Endothelial cell of umbilical vein (primary cell): ENCODE results near the gene AMH. TPM values are rescaled to one million over a fixed set of nuclear protein-coding genes. Genes with fewer than 3 reads are reported as not detected.

Source experiments
- BruUV-seq: library from RNA; stranded (reverse); fragments of 400-500 nt; replicated peaks from 2 replicates; lab custom pipeline; 2021; lab: Mats Ljungman, UMichigan
- CTCF ChIA-PET: fragments of 300-600, 350-600 bp; sonication (Branson Sonifier 250); formaldehyde crosslinking; loops from one replicate; lab custom pipeline; 2021; ENCODE audit warnings: antibody characterized with exemption, inconsistent platforms; lab: Charles Lee
- POLR2A ChIA-PET: fragments of 300-600, 350-600 bp; sonication (Branson Sonifier 250); formaldehyde crosslinking; loops from one replicate; lab custom pipeline; 2021; ENCODE audit warnings: antibody characterized with exemption, inconsistent platforms; lab: Charles Lee
- DNase-seq: peaks from one replicate; pipeline ENCODE4 v3.0.0-alpha.2; 2011; ENCODE audit warnings: low read depth, low spot score
- FAIRE-seq: peaks from 2 replicates; lab custom pipeline; 2011; peaks lifted over from hg19 to GRCh38; lab: Jason Lieb, UNC
- H2AFZ ChIP-seq: 2 replicates; pipeline ENCODE4 v1.6.0; 2012; ENCODE audit warnings: low read depth, low read length, control low read depth, inconsistent platforms
- H3K27ac ChIP-seq: 2 replicates; pipeline ENCODE4 v1.5.1; 2011; ENCODE audit warnings: low read depth, mild to moderate bottlenecking, control low read depth, low read length, moderate library complexity; ENCODE audit not compliant: insufficient read depth
- H3K27me3 ChIP-seq, 2 experiments: 2 replicates each; pipeline versions ENCODE4 v1.6.0 to v1.6.1; 2011; ENCODE audit warnings: low read length in 2 of 2, mixed read lengths in 1 of 2; ENCODE audit not compliant: control insufficient read depth in 2 of 2, insufficient read depth in 2 of 2
- H3K36me3 ChIP-seq, 2 experiments: 2 replicates in 1 of 2; 3 replicates in 1 of 2; pipeline ENCODE4 v1.5.1; 2011; ENCODE audit warnings: low read length in 2 of 2, mild to moderate bottlenecking in 1 of 2, moderate library complexity in 1 of 2; ENCODE audit not compliant: control insufficient read depth in 2 of 2, insufficient read depth in 2 of 2; ENCODE audit errors: extremely low read depth in 1 of 2
- H3K4me1 ChIP-seq: 3 replicates; pipeline ENCODE4 v1.5.1; 2011; ENCODE audit warnings: mild to moderate bottlenecking, low read length; ENCODE audit not compliant: control insufficient read depth, insufficient read depth; ENCODE audit errors: extremely low read depth
- H3K4me2 ChIP-seq: 2 replicates; pipeline ENCODE4 v1.6.1; 2011; ENCODE audit warnings: low read length, control low read depth, mixed read lengths; ENCODE audit not compliant: insufficient read depth
- H3K4me3 ChIP-seq, 3 experiments: fragments of 200-600 bp in 1 of 3; sonication (generic), shearing (Covaris generic) in 1 of 3; replicated peaks in 1 of 3; 2 replicates each; pipeline ENCODE4 v1.5.1; 2011 to 2016; ENCODE audit warnings: control low read depth in 3 of 3, low read length in 3 of 3, mild to moderate bottlenecking in 2 of 3, inconsistent platforms in 1 of 3, low read depth in 1 of 3, moderate library complexity in 1 of 3; ENCODE audit not compliant: insufficient read depth in 1 of 3
- H3K79me2 ChIP-seq: 2 replicates; pipeline ENCODE4 v1.6.0; 2012; ENCODE audit warnings: low read length, inconsistent platforms; ENCODE audit not compliant: control insufficient read depth, insufficient read depth
- H3K9ac ChIP-seq: replicated peaks from 2 replicates; pipeline ENCODE3; 2011; ENCODE audit warnings: low read length, control low read depth; ENCODE audit not compliant: insufficient read depth; ENCODE audit errors: extremely low read depth
- H3K9me1 ChIP-seq: replicated peaks from 3 replicates; pipeline ENCODE4 v1.6.0; 2011; ENCODE audit warnings: mild to moderate bottlenecking, low read length; ENCODE audit not compliant: control insufficient read depth, insufficient read depth; ENCODE audit errors: extremely low read depth
- H3K9me3 ChIP-seq: replicated peaks from 2 replicates; pipeline ENCODE4 v1.5.1; 2012; ENCODE audit warnings: low read length, inconsistent platforms; ENCODE audit not compliant: control insufficient read depth, insufficient read depth
- H4K20me1 ChIP-seq: replicated peaks from 2 replicates; pipeline ENCODE3; 2011; ENCODE audit warnings: mild to moderate bottlenecking, low read length; ENCODE audit not compliant: control insufficient read depth, insufficient read depth; ENCODE audit errors: extremely low read depth
- EZH2 ChIP-seq: IDR thresholded peaks from 2 replicates; pipeline ENCODE4 v1.6.1; 2012; ENCODE audit warnings: borderline replicate concordance, low read depth, mild to moderate bottlenecking, moderate library complexity, low read length, inconsistent platforms; ENCODE audit not compliant: severe bottlenecking
- FOS ChIP-seq: IDR thresholded peaks from 2 replicates; pipeline ENCODE4 v1.6.1; 2011; ENCODE audit warnings: mild to moderate bottlenecking, low read length, moderate library complexity, borderline replicate concordance; ENCODE audit not compliant: insufficient read depth
- GATA2 ChIP-seq: IDR thresholded peaks from 2 replicates; pipeline ENCODE4 v1.7.0; 2011; ENCODE audit warnings: low read depth, mild to moderate bottlenecking, moderate library complexity, mixed read lengths, low read length; ENCODE audit not compliant: insufficient read length, insufficient read depth
- JUN ChIP-seq: IDR thresholded peaks from 2 replicates; pipeline ENCODE4 v1.6.1; 2011; ENCODE audit warnings: borderline replicate concordance, low read depth; ENCODE audit not compliant: insufficient read length, insufficient read depth
- MAX ChIP-seq: IDR thresholded peaks from 2 replicates; pipeline ENCODE4 v1.6.1; 2011; ENCODE audit not compliant: insufficient read depth, insufficient read length
- MYC ChIP-seq: IDR thresholded peaks from one replicate; pipeline ENCODE4 v1.6.1; 2011; ENCODE audit warnings: mild to moderate bottlenecking, low read depth, low read length
- POLR2A ChIP-seq: IDR thresholded peaks from 2 replicates; pipeline ENCODE4 v1.6.1; 2012; ENCODE audit warnings: low read depth, mild to moderate bottlenecking, control low read depth, low read length
- POLR2AphosphoS5 ChIP-seq: IDR thresholded peaks from 2 replicates; pipeline ENCODE4 v1.6.1; 2012; ENCODE audit warnings: low read depth, mild to moderate bottlenecking, control low read depth, low read length, moderate library complexity; ENCODE audit not compliant: insufficient read depth
- dilution Hi-C: fragments of 300-500 bp; cut with MboI; formaldehyde crosslinking; loops from one replicate; pipeline ENCODE4 v1.15.0; 2019; ENCODE audit warnings: low sequenced_read_pairs; ENCODE audit not compliant: extremely low pct_ligation_motif_present
- intact Hi-C: fragments of 100-400 bp; cut with micrococcal nuclease; formaldehyde crosslinking; loops from one replicate; pipeline ENCODE4 v1.10.0; 2022
- polyA plus RNA-seq, 4 experiments: library from polyadenylated mRNA; depleted of rRNA in 3 of 4; stranded (reverse) in 3 of 4; unstranded in 1 of 4; fragments of >200 nt; gene quantifications; 2 replicates each; pipeline versions ENCODE4 v1.2.1 to v1.2.3, GENCODE V29; 2011 to 2012; ENCODE audit warnings: missing spikeins in 1 of 4
- total RNA-seq: library from RNA; stranded (reverse); gene quantifications from 2 replicates; pipeline ENCODE4 v1.2.3, GENCODE V29; 2021
- TF ChIP-seq, protein P1 (sequence below), 2 donors: IDR thresholded peaks; 1 replicate in 1 of 2; 2 replicates in 1 of 2; pipeline ENCODE4 v1.5.1; 2011; ENCODE audit warnings: low read length in 2 of 2, mild to moderate bottlenecking in 2 of 2, moderate library complexity in 2 of 2, control low read depth in 1 of 2, inconsistent platforms in 1 of 2, low read depth in 1 of 2; ENCODE audit not compliant: insufficient read depth in 1 of 2; ENCODE audit errors: extremely low read depth in 1 of 2

AMH gene
- total and polyA plus RNA-seq, 2 donors (not counting 3 experiments of a cell fraction or from before 2014, with no cell fraction given): 3.3 to 9.6 TPM

DNA sequence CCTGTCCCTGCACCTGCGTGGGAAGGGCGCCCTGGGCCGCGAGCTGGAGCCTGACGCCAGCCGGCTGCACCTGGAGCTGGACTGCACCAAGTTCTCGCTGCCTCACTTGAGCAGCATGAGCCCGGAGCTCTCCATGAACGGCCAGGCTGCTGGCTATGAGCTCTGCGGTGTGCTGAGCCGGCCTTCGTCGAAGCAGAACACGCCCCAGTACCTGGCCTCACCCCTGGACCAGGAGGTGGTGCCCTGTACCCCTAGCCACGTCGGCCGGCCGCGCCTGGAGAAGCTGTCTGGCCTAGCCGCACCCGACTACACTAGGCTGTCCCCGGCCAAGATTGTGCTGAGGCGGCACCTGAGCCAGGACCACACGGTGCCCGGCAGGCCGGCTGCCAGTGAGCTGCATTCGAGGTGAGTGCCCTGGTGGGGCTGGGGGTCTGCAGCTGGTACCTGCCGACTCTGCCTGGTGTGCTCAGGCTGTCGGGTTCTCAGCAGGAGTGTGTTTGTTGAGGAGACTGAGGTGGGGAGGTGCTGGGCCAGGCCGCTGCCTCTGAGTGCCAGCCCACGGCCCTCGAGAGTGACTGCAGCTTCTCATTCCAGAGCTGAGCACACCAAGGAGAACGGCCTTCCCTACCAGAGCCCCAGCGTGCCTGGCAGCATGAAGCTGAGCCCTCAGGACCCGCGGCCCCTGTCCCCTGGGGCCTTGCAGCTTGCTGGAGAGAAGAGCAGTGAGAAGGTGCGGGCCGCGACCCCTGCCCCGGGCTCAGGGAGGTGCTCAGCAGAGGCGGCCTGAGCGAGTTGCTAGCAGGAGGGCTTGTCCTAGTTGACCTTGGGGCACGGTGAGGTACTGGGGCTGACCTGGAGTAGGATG is 32.5 kb upstream of the AMH start:
- CTCF ChIA-PET: interaction anchor here (0.6 to 1.2 kb wide), 2 partner anchors 47 to 55 kb away, joined by 3 read pairs; no protein-coding TSS in a partner anchor
- POLR2A ChIA-PET: no interaction called here
- Histone ChIP-seq H3K4me2 (no peak overlapping the region), H3K27ac (no peak overlapping the region), H4K20me1 (no peaks in the 10 kb centered on the region), H3K9ac (no peak overlapping the region), H3K27me3 (no peaks in the 10 kb centered on the region), H3K9me1 (no peaks in the 10 kb centered on the region), H3K9me3 (no peaks in the 10 kb centered on the region), H3K4me1 (no peaks in the 10 kb centered on the region), H3K36me3 (peaks cover 12 to 43% of the 10 kb centered on the region in 2 experiments), H3K79me2 (no peaks in the 10 kb centered on the region), H3K4me3 (no peak overlapping the region), H2AFZ (no peak overlapping the region)
- DNase-seq (no peak), FAIRE-seq (no peak)
- intact Hi-C loops (no loop called here), dilution Hi-C loops (no loop called here)
- no TSS peak for BruUV-seq
- no peak for TF ChIP-seq GATA2
- no peak for TF ChIP-seq POLR2A
- no peak for TF ChIP-seq JUN
- no peak for TF ChIP-seq POLR2AphosphoS5
- no peak for TF ChIP-seq FOS
- TF ChIP-seq EZH2: no peak

DNA sequence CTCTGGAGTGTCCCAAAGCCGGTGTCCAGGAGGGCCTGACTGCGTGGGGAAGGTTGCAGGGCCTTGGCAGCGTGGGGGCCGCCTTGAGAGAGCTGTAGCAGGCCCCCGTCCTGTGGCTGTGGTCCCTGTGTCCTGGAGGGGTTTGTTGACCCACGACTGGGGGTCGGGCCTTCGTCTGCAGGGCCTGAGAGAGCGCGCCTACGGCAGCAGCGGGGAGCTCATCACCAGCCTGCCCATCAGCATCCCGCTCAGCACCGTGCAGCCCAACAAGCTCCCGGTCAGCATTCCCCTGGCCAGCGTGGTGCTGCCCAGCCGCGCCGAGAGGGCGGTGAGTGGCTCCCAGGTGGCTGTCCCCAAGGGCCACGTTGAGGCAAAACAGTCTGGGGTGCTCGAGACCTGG is 31.5 kb upstream of the AMH start:
- H3K9me3 ChIP-seq: no peaks in the 10 kb centered on the region
- TF ChIP-seq MYC (no peak), EZH2 (no peak), POLR2A (no peak), JUN (no peak), POLR2AphosphoS5 (no peak), MAX (no peak), FOS (no peak), GATA2 (no peak)
- TF ChIP-seq, protein P1, sequence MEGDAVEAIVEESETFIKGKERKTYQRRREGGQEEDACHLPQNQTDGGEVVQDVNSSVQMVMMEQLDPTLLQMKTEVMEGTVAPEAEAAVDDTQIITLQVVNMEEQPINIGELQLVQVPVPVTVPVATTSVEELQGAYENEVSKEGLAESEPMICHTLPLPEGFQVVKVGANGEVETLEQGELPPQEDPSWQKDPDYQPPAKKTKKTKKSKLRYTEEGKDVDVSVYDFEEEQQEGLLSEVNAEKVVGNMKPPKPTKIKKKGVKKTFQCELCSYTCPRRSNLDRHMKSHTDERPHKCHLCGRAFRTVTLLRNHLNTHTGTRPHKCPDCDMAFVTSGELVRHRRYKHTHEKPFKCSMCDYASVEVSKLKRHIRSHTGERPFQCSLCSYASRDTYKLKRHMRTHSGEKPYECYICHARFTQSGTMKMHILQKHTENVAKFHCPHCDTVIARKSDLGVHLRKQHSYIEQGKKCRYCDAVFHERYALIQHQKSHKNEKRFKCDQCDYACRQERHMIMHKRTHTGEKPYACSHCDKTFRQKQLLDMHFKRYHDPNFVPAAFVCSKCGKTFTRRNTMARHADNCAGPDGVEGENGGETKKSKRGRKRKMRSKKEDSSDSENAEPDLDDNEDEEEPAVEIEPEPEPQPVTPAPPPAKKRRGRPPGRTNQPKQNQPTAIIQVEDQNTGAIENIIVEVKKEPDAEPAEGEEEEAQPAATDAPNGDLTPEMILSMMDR (IDR thresholded peaks at IDR 0.05; ENCODE audit: extremely low read depth in 1 of 2, insufficient read depth in 1 of 2, low read depth in 1 of 2, low read length in 2 of 2): no peak
- H3K36me3 ChIP-seq: peaks cover 12 to 40% of the 10 kb centered on the region in 2 experiments
- H3K27ac ChIP-seq: no peak overlapping the region
- H3K9ac ChIP-seq: no peak overlapping the region
- no peak overlapping the region for H2AFZ ChIP-seq
- H3K4me3 ChIP-seq: no peak overlapping the region
- no peaks in the 10 kb centered on the region for H3K9me1 ChIP-seq
- no TSS peak for BruUV-seq
- ChIA-PET CTCF (no interaction called here), POLR2A (no interaction called here)
- no peaks in the 10 kb centered on the region for H3K79me2 ChIP-seq
- H3K4me2 ChIP-seq: no peak overlapping the region
- intact Hi-C loops (no loop called here), dilution Hi-C loops (no loop called here)
- FAIRE-seq: no peak
- H4K20me1 ChIP-seq: no peaks in the 10 kb centered on the region
- no peak for DNase-seq
- no peaks in the 10 kb centered on the region for H3K4me1 ChIP-seq
- H3K27me3 ChIP-seq: no peaks in the 10 kb centered on the region
